ENCODE measurements around the gene TMEM200A. TPM values are rescaled to one million over a fixed set of nuclear protein-coding genes. Genes with fewer than 3 reads are reported as not detected.

Gene TMEM200A
- polyA plus RNA-seq, 4 donors: 20.7 to 28.7 (median 25.0) TPM

DNA sequence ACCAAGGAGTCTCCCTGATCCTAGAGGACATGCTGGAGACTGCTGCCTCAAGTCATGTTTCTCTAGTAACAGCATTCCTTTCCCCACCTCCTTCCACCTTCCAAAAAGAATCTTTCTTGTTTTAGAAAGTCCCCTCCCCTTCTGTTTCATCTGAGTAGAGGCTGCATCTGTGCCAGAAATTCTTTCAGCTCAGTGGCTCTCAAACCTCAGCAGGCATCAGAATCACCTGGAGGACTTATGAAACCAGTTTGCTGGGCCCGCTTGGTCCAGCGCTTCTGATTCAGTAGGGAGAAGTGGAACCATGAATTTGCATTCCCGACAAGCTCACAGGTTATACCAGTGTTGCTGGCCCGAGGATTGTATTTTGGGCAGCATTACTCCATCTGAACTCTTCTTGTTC, 55.1 kb downstream of the TMEM200A start:
- no peak for DNase-seq (ENCODE audit: low read depth in 4 of 4, low spot score in 2 of 4)

DNA sequence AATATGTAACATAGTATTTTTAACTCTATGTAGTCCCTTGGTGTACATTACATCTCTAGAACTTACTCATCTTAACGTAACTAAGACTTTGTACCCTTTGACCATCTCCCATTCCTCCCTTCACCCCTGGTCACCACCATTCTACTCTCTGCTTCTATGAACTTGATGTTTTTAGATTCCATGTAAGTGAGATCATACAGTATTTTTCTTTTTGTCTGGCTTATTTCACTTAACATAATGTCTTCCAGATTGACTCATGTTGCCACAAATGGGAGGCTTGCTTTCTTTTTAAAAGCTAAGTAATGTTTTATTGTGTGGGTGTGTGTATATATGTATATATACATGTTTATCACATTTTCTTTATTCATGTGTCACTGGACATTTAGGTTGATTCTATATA, 55.8 kb downstream of the TMEM200A start:
- no peak for DNase-seq (ENCODE audit: low read depth in 4 of 4, low spot score in 2 of 4)

DNA sequence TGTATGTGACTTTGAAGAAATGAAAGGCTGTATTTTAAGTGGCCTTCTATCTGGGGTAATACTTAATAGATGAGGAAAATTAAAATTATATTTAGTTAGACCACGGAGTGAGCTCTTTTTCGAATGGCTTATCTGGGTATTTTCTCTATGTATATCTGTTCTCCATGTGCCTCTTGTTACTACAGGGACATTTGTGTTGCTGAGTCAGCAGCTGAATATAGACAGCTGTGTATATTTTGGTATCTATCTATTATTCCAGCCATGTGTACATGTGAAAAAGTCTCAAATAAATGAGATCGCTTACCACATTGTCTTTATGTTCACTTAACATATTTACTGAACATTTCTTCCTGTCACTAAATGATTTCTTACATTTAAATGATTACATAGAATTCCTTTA, 57.2 kb downstream of the TMEM200A start:
- DNase-seq (ENCODE audit: low read depth in 4 of 4, low spot score in 2 of 4): no peak

DNA sequence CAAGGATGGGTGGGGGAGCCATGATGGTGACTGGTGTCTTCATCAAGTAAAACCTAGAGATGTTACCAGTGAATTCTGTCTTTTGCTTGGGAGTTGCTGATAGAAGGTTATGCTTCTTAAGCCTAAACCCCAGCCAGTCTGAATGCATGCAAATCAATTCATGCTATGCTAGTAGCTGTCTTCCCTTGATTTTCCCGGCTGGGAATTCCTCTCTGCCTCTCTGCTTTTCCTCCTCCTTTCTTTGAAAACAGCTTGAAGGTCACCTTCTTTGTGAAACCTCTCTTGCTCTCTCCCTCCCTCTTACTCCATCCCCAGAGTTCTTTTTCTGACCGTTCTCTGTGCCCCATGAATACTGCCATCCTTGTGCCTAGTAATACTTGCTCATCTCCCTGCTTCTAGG, 58.9 kb downstream of the TMEM200A start:
- DNase-seq (ENCODE audit: low read depth in 4 of 4, low spot score in 2 of 4): no peak

DNA sequence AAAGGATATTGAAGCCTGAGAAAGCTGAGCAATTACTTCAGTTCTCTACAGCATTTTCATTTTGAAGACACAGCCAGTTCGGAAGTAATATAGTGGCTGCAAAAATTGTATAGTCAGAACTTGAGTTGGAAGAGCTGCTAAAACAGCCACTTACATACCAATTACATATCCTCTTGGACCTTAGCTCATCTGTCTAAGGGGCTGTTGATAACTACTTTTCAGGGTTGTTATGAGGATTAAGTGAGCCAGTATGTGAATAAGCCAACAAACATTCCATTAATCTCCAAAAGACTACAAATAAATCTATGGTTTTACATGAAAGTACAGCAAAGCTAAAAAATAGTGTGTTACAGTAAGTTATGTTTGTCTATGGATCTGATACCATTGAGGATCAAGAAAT, 59.7 kb downstream of the TMEM200A start:
- DNase-seq (ENCODE audit: low read depth in 4 of 4, low spot score in 2 of 4): no peak

DNA sequence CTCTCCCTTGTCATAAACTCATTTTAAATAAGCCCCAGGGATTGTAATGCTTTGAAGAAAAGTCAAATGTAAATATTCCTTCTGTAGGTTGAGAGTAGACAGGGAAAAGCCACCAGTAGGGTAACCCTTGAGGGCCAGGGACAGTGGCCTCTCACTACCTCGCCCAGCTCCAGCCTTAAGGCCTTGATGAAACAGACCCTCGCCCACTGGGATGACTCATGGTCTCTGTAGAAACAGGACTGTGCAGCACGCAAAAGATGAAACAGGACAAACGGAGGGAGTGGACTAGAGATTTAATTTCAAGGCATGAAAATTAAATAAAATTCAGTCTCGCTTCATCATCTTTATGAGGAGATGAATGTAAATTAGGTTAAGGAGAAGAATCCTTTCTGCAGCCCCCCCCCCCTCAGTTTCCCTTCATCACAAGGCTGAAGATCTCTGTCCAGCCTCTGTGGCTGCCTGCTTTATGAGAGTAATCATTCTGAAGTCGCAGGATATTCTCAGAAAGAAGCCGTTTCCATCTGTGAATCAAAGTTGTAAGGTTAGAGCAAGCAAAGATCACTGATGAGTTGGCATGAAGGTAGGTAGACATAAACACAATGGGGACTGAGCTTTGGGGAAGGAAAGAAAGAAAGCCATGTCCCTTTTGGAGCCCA, 60.4 kb downstream of the TMEM200A start:
- DNase-seq (ENCODE audit: low read depth in 4 of 4, low spot score in 2 of 4): no peak

DNA sequence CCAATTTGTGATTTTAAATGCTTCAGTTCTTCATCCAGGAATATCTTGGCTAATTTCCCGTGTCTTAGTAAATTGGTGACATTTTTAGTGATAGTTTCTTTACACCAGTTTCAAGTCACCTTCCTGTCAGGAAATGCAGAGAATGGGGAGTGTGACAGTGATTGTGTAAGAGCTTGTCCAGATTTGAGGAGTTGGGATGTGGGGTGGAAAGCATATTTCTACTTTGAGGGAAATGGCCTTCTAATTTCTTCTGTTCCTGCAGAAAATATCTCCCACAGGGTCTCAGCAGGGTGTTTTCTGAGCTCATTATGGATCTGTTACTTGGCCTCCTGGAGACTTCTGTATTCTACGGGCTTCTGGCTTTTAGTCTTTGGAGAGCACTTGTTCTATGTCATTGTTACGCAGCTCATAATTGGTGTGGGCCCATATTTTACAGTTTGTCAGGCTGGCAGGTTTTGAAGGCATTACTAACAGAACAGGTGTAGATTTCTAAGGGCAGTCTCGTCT, 65.6 kb downstream of the TMEM200A start:
- no peak for DNase-seq (ENCODE audit: low read depth in 4 of 4, low spot score in 2 of 4)

DNA sequence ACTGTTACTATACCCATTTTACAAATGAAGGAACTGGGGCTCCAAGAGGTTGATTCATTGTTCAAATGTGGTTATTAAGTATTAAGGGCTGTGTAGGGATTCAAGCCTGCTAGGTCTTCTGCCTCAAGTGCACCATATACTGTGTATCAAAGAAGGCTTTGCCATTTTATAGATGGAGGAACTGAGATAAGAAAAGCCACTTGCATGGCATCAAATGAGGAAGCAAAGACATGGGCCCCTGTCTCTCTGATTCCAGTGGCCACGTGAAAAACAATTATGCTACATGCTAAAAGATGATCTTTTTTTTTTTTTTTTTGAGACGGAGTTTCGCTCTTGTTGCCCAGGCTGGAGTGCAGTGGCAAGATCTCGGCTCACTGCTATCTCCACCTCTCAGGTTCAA, 67.0 kb downstream of the TMEM200A start:
- DNase-seq (ENCODE audit: low read depth in 4 of 4, low spot score in 2 of 4): no peak

DNA sequence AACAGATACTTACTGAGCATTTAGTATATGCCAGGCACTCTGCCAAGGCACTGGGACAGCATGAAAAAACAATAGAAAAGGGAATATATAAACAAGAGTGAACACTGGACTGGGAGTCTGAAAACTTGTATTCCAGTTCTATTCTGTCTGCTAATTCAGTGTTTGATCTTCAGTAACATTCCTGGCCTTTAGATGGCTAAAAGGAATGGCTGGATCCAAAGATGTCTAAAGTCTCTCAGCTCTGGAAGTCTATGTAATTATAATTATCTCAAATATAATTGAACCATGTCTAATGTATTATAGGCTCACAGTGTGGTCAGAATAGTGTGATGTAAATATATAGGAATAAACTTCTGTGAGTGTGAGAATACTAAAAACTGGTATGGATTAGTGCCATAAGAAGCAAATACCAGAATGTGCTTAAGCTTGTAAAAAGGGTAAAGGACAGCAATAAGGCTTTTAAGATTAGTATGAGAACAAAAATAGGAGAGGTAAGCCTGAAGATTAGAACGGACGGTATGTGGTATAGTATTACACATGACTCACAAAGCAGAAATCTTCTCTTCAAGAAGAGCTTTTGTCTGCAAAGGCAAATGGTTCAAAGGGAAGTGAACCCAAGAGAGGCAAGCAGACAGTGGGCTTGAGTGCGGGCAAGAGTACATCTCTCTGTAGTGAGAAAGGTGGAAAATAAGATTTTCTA, 68.5 kb downstream of the TMEM200A start:
- DNase-seq (ENCODE audit: low read depth in 4 of 4, low spot score in 2 of 4): no peak

DNA sequence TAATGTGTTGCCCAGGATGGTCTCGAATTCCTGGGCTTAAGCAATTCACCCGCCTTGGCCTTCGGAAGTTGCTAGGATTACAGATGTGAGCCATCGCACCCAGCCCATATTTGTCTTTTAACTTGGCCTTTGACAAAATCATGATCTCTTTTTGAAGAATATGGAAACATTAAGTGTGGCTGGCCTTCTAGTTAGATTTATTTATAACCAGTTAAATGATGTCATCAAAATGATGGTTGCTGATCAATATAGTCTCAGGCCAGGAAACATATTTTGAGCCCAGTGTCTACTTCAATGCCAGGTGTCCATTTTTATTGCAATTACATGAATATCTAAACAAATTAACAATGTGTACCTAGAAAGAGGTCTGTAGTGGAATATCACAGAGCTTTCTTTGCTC, 69.4 kb downstream of the TMEM200A start:
- DNase-seq (ENCODE audit: low read depth in 4 of 4, low spot score in 2 of 4): no peak

DNA sequence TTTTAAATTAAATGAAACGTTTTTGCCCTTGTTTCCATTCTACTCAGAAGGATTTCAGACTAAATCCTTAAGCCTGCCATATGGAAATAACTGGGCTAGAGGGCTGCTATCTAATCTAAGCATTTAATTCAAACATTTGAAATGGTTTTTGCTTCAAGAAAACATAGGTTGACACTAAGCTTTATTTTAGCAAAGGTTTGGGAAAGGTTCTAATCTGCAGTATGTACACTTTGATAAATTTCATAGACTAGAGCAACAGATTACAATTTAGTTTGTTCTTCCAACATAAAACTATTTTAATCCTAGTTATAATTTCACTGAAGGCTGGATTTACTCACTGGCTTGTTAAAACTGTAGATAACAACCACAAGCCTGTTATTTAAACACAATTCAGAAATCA, 72.1 kb downstream of the TMEM200A start:
- no peak for DNase-seq (ENCODE audit: low read depth in 4 of 4, low spot score in 2 of 4)

DNA sequence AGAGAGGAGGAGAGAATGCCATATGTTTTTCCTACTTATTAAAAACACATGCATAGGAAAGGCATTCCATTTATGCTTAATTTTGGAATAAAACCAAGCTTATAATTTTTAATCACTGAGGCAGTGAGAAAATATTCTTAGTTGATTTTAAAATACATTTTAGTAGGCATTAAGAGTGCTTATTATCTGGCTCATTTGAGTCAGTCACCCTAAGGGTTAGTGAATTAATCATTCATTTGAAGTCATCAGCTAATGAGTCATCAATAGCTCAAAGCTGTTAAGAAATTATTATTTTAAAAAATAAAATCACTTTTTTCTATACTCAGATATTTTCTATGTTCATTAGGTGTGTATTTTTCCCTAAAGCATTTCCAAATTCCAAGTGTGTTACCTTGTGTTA, 81.6 kb downstream of the TMEM200A start:
- DNase-seq (ENCODE audit: low read depth in 4 of 4, low spot score in 2 of 4): no peak

DNA sequence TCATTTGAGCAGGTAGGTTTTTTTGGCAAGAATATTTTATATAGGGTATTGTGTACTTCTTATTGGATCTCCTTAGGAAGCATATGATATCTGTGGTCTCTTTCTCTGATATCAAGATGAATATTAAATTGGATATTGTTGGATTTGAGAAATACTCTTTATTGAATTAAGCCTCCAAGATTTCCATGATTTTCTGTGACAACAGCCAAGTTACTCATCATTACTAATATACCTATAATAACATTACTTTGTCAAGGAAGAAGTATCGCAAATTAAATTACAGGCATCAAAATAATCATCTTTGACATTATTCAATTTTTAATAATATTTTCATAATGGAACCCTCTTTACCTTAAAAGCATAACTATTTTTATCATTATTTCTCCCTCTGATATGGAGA, 86.5 kb downstream of the TMEM200A start:
- no peak for DNase-seq (ENCODE audit: low read depth in 4 of 4, low spot score in 2 of 4)

DNA sequence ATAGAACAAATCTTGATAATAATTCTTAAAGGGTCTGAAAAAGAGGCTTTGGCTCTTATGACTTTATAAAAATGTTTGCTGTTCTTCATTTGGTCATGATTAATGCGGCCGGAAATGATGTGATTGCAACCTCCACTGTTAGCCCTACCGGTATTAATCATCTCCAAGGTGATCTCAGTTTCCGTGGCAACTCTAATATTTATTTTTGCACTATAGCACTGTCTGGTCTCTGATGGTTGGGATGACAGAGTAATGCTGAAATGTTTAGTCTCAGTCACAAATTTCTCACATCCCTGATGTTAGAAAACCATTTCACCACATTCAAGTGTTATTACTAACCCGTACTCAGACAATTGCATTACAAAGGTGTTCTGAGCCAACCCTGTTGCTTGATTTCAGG, 87.4 kb downstream of the TMEM200A start:
- no peak for DNase-seq (ENCODE audit: low read depth in 4 of 4, low spot score in 2 of 4)

DNA sequence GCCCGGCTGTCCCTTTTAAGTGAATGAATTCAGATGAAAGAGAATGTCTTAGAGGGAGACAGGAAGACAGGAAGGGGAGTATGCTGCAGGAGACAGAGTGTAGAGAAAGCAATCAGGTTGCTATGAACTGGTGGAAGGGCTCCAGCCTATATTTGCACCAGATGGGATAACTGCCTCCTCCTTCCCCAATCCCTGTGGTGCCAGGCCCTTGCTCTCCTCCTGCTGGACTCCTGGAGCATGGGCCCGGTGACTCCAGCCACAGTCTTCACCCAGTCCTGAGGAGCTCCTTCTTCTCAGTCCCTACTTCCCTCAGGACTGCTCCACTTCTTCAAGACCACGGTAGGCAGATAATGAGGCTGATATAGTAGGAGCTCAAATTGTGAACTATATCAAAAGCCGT, 91.8 kb downstream of the TMEM200A start:
- no peak for DNase-seq (ENCODE audit: low read depth in 4 of 4, low spot score in 2 of 4)

DNA sequence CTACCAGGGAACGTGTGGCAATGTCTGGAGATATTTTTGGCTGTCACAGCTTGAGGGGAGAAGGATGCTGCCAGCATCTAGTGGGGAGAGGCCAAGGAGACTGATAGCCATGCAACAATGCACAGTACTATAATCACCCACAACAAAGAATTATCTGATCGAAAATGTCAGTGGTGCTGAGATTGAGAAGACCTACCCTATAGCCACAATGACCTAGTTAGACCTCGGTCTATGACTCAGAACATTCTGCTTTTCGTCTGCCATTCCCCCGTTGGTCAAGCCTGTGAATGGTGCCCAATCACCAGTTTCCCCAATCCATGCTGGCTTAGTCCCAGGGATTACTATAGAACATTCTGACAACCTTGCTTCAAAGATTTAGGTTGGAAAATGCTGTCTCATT, 93.5 kb downstream of the TMEM200A start:
- no peak for DNase-seq (ENCODE audit: low read depth in 4 of 4, low spot score in 2 of 4)

DNA sequence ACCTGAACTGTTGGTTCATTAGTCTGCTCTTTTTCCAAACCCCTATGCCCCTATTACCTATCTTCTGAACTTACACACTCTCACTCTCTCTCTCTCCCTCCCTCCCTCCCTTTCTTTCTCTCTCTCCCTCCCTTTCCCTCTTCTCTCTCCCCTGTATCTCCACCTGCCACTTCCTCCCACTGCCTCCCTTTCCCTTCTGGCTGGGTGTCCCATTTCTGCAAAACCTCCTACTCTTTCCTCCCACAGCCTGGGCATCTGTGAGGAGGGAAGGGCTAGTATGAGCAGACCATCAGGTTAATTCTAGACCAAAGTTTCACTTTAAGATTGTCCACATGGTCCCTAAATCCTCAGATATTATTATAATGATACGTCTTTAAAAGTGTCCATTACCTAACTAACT, 95.1 kb downstream of the TMEM200A start:
- DNase-seq (ENCODE audit: low read depth in 4 of 4, low spot score in 2 of 4): no peak

DNA sequence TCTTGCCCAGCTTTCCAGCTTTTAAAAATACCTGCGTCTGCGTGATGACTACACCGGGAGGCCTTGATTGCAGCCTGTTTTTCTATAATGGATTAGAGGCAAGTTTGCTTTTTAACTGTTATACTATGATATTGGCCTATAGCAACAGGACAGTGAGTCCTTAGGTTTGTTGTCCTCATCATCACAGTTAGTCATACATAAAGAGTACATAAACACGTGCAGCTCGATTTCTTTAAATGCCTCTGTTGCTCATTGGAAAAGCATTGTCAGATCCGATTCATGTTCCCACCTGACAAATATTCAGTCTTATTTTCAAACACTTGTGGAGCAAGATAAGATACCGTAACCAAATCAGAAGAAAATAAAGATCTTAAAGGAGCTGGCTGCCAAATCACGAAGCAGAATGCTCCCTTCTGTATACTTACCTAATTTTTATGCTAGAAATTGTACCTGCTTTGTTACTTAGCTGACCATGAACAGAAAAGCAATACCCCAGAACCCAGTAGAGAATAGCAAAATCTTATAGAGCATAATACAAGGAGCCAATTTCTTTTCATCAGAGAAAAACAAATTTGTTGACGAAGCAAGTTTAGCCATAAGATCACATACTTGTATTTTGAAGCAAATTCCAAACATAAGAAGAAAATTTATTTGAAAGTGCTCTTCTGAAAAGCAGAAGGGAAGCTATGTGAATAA, 100.4 kb downstream of the TMEM200A start:
- no peak for DNase-seq (ENCODE audit: low read depth in 4 of 4, low spot score in 2 of 4)

DNA sequence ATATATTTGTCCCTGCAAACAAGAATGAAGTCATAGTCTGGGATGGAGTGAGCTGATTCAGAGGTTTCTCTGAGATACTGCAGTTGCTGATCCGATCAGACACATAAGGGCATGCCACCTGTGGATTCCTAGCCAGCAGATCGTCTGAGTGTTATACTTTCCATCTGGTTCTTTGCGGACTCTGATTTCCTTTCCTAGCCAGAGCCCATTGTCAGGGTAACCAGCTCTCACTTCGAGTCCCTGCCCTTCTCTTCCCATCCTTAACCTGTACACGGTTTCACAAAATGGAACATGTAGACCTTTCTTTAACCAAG, 100.9 kb downstream of the TMEM200A start:
- DNase-seq (ENCODE audit: low read depth in 4 of 4, low spot score in 2 of 4): no peak

DNA sequence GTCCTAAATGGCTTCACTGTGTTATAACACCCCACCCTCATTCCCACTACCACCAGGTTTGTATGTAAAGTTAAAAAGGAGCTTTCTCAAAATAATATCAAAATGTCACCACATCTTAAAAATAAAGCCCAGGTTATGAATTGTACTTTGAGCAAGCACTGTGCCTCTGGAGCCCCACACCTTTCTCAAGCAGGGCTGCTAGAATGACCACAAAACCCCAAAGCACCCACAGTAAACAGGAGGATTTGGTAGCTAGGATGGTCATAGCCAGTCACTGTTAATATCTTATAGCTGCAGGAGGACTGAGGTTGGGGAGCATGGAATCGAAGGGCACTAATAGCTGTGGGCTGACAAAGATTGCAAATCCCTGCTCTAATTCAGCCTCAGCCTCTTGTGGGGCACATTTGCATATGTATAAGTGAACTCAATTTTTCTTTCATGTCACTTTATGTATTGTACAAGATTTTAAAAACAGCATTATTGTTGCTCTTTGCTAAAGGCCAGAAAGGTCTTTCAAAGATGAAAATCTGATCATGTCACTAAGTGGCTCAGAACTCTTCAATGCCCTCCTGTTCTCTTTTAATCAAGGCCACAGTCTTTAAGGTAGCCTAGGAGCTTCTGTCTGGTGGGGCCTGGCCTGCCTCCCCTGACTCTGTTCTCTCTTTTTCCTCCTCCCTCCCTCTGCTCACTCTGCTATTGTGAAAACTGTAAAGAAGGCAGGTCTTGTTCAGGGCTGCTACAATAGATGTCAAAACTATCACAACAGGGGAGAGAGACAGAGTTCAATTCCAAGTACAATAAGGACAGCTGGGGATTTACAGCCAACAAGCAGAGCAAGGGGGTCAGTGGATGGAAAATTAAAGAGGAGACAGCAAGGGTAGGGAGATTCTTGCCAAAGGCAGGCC, 101.6 kb downstream of the TMEM200A start:
- no peak for DNase-seq (ENCODE audit: low read depth in 4 of 4, low spot score in 2 of 4)

DNA sequence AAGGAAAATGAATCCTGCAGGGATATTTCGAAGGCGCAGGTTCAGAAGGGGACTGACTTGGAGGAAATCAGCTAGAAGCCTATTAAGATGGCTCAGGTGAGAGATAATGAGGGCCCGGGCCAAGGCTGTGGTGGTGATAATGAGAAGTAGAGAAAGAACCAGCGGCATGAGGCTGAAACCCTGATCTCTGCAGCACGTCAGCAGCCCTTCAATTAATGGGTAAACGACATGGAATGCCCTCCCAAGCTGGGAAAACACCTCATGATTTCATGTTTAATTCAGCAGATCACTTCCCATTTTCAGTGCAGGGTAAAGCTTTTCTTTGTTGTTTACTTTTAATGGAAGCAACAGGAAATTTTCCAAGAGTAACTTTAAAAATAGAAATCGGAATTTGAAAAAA, 104.9 kb downstream of the TMEM200A start:
- no peak for DNase-seq (ENCODE audit: low read depth in 4 of 4, low spot score in 2 of 4)

Data from left renal cortex interstitium (tissue), 4 donors.